Tongue (tissue), 2 donors: ENCODE data around the gene HLA-A. TPM values are rescaled to one million over a fixed set of nuclear protein-coding genes. Genes with fewer than 3 reads are reported as not detected.

Source experiments
- DNase-seq: peaks from one replicate; pipeline ENCODE4 v3.0.0-alpha.2; 2015
- total RNA-seq: library from RNA; depleted of rRNA; stranded (reverse); fragments of >200 nt; gene quantifications from one replicate; pipeline ENCODE4 v1.2.3, GENCODE V29; 2014

The HLA-A gene
- total RNA-seq, 1 donor from 2014 or later, result 134 TPM

- no peak for DNase-seq
Measured at GRCh38 chr6:29935273-29935955, 6.9 kb upstream of the HLA-A start.

DNA sequence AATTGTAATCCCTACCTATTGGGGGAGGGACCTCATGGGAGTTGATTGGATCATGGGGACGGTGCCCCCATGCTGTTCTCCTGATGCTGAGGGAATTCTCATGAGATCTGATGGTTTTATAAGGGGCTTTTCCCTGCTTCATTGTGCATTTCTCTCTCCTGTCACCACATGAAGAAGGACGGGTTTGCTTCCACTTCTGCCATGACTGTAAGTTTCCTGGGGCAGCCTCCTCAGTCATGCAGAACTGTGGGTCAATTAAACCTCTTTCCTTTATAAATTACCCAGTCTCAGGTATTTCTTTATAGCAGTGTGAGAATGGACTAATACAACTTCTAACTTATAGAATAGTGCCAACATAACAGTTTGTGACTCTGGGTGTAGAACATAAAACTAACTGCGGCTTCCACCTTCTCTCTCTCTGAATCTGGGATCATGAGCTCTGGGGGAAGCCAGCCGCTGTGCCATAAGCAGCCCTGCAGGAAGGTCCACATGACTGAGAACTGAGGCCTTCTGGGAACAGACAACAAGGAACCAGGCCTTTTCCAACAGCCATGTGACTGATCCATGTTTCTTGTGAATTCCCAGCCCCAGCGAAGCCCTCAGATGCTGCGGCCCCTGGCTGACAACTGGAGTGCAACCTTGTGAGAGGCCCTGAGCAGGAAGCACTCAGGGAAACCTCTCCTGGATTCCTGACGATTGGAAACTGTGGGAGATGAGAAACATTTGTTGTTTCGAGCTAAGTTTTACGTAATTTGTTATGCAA is 3.4 kb upstream of the HLA-A start:
- peak; percentile 31 for DNase-seq

- DNase-seq, result no peak
Measured at GRCh38 chr6:29941016-29941415, 1.3 kb upstream of the HLA-A start.

GRCh38 chr6:29941471-29941870 is 861 bp upstream of the HLA-A start:
- no peak for DNase-seq

GRCh38 chr6:29941916-29942274 is 437 bp upstream of the HLA-A start:
- DNase-seq, result no peak

- no peak for DNase-seq
Measured at GRCh38 chr6:29943053-29943966, 978 bp downstream of the HLA-A start.

DNA sequence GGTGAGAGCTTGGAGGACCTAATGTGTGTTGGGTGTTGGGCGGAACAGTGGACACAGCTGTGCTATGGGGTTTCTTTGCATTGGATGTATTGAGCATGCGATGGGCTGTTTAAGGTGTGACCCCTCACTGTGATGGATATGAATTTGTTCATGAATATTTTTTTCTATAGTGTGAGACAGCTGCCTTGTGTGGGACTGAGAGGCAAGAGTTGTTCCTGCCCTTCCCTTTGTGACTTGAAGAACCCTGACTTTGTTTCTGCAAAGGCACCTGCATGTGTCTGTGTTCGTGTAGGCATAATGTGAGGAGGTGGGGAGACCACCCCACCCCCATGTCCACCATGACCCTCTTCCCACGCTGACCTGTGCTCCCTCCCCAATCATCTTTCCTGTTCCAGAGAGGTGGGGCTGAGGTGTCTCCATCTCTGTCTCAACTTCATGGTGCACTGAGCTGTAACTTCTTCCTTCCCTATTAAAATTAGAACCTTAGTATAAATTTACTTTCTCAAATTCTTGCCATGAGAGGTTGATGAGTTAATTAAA is 3.0 kb downstream of the HLA-A start:
- no peak for DNase-seq

- no peak for DNase-seq
Measured at GRCh38 chr6:29946223-29947076, 4.1 kb downstream of the HLA-A start.

DNA sequence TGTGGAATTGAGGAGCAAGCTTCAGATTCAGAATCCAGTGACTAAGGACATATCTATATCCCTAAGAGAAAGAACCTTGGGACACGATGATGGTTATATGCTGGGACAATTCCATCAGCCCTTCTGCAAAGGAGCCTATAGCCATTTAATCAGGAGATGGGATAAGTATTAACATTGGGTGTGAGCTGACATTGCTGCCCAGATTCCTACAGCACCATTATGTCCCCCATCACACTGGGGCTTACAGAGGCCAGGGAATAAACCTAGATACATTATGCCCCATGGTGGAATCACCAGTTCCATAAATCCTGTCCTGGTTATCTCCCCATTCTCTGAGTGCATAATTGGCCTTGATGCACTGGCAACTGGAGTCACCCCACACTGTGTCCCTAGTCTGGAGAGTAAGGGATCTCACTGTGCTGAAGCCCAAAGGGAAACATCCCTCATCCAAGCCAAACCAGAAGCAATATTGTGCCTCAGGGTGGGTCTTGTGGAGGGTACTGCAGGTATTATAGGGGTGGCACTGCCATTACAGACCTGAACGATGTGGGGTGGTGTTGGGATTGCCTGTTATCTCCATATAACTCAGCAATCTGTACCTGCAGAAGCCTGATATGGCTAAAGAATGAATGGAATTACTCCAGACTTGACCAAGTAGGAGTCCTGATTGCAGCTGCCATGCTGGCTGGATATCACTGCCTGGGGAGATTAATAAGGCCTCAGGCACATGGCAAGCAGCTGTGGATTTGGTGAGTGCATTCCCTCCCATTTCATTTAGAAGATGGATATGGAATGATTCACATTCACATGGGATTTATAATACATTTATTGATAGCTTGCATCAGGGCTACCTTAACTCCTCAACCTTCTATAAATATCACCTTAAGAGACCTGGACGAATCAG is 5.0 kb downstream of the HLA-A start:
- DNase-seq, result no peak

DNA sequence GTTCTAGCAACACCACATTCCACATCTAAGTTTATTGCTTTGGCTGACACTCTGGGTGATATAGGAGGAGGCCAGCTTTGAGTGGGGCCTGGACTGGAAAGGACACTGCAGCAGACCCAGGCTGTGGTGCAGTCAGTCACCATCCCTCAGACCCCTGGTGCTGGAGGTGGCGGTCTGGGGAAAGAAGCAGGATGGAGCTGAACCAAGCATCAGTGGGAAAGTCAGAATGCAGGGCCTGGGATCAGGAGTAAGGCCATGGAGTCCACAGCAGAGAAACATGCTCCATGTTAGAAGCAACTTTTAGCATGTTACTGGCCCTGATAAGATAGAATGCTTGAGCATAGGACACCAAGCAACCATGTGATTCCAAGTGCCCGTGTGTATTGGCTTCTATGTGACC is 5.9 kb downstream of the HLA-A start:
- no peak for DNase-seq

- no peak for DNase-seq
Measured at GRCh38 chr6:29949934-29950333, 7.6 kb downstream of the HLA-A start.

GRCh38 chr6:29951882-29952281 is 9.6 kb downstream of the HLA-A start:
- DNase-seq, result no peak

DNA sequence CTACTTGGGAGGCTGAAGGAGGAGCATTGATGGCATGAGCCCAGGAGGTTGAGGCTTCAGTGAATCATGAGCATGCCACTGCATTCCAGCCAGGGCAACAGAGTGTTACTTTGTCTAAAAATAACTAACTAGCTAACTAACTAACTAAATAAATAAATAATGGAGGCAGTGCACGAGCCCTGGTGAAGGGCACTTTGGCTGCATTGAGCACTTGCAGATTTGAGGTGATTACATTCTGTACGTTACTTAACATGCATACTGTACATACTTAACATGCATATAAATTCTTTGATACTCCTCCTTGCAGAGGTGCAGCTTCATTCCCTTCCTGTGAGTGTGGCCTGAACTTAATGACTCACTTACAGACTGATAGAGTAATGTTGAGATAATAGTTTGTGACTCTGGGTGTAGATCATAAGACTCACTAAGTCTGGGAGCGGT is 10.7 kb downstream of the HLA-A start:
- no peak for DNase-seq

DNA sequence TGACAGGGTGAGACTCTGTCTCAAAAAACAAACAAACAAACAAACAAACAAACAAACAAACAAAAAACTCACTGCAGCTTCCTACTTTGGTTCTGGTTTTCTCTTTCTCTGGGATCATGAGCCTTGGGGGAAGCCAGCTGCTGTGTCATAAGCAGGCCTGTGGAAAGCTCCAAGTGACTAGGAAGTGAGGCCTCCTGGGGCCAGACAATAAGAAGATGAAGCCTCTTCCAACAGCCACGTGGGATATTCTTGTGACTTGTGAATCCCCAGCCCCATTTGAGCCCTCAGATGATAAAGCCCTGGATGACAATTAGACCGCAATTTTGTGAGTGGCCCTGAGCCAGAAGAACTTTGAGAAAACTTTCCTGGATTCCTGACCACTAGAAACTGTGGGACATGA is 11.4 kb downstream of the HLA-A start:
- no peak for DNase-seq

- no peak for DNase-seq
Measured at GRCh38 chr6:29954272-29954671, 11.9 kb downstream of the HLA-A start.

GRCh38 chr6:29955783-29956182 is 13.5 kb downstream of the HLA-A start:
- no peak for DNase-seq

DNA sequence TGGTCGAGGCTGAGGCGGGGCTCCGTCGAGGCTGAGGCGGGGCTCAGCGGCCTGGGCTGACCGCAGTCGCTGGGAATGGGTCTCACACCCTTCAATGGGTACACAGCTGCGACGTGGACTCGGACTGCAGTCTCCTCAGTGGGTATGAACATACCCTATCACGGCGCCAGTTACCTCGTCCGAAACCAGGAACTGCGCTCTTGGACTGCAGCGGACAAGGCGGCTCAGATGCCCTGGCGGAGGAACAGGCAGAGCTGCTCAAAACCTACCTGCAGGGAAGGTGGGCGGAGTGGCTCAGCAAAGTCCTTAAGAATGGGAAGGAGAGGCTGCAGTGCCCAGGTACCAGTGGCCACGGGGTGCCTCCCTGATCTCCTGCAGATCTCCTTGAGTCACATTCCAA is 14.2 kb downstream of the HLA-A start:
- DNase-seq, result no peak

GRCh38 chr6:29958046-29958445 is 15.7 kb downstream of the HLA-A start:
- no peak for DNase-seq

GRCh38 chr6:29958921-29959320 is 16.6 kb downstream of the HLA-A start:
- DNase-seq, result no peak

GRCh38 chr6:29959467-29959866 is 17.1 kb downstream of the HLA-A start:
- DNase-seq, result no peak

- no peak for DNase-seq
Measured at GRCh38 chr6:29961966-29962365, 19.6 kb downstream of the HLA-A start.
